Fibroblast of the aortic adventitia (primary cell): ENCODE results near the gene KIAA1958. TPM values are rescaled to one million over a fixed set of nuclear protein-coding genes. Genes with fewer than 3 reads are reported as not detected.

Source experiments
- DNase-seq: peaks from one replicate; pipeline ENCODE4 v3.0.0-alpha.2; 2010; ENCODE audit warnings: low read depth
- H3K4me3 ChIP-seq: 2 replicates; pipeline ENCODE4 v1.5.1; 2011; ENCODE audit warnings: low read depth, mild to moderate bottlenecking, control low read depth, low read length, moderate library complexity
- CTCF ChIP-seq: IDR thresholded peaks from 2 replicates; pipeline ENCODE4 v1.5.1; 2011; ENCODE audit warnings: mild to moderate bottlenecking, low read length, control low read depth, inconsistent platforms; ENCODE audit not compliant: insufficient read depth
- total RNA-seq: library from RNA; depleted of rRNA; stranded (reverse); fragments of >200 nt; gene quantifications from 2 replicates; pipeline ENCODE4 v1.2.3, GENCODE V29; 2012; ENCODE audit warnings: low replicate concordance

The KIAA1958 gene
- total RNA-seq, 1 donor, result 1.4 TPM

GRCh38 chr9:112680731-112681402 lies 194.2 kb downstream of the KIAA1958 start:
- no peak for TF ChIP-seq CTCF
- no peak for DNase-seq
- no peak overlapping the region for H3K4me3 ChIP-seq

GRCh38 chr9:112689161-112689740 lies 202.6 kb downstream of the KIAA1958 start:
- no peak overlapping the region for H3K4me3 ChIP-seq
- TF ChIP-seq CTCF, result no peak
- DNase-seq, result no peak

- no peak overlapping the region for H3K4me3 ChIP-seq
- TF ChIP-seq CTCF, result no peak
- DNase-seq, result no peak
These were observed 208.3 kb downstream of the KIAA1958 start for GRCh38 chr9:112694706-112695555.

- no peak for DNase-seq
- no peak overlapping the region for H3K4me3 ChIP-seq
- no peak for TF ChIP-seq CTCF
These were observed 209.8 kb downstream of the KIAA1958 start for GRCh38 chr9:112696461-112696860.

- DNase-seq, result no peak
- no peak for TF ChIP-seq CTCF
- H3K4me3 ChIP-seq, result no peak overlapping the region
These were observed 212.6 kb downstream of the KIAA1958 start for GRCh38 chr9:112699230-112699629.

GRCh38 chr9:112700085-112700484 lies 213.5 kb downstream of the KIAA1958 start:
- no peak overlapping the region for H3K4me3 ChIP-seq
- DNase-seq, result no peak

More at GRCh38 chr9:112700085-112700484, 213.5 kb downstream of the KIAA1958 start:
- TF ChIP-seq CTCF, result no peak
